Measurements from ENCODE around the gene PAX2. TPM values are rescaled to one million over a fixed set of nuclear protein-coding genes. Genes with fewer than 3 reads are reported as not detected.

The PAX2 gene
- total and polyA plus RNA-seq, 4 donors, result not detected

GRCh38 chr10:100760726-100761125 lies 15.3 kb downstream of the PAX2 start:
- WGBS, result 41% methylated on average over 5 of the region's 5 CpGs
- Histone ChIP-seq H3K9me3 (ENCODE audit: control insufficient read depth in 4 of 4, low read length in 3 of 4) (no peaks in the 10 kb centered on the region), H3K4me1 (ENCODE audit: control insufficient read depth in 4 of 4, insufficient read depth in 4 of 4, low read length in 3 of 4) (peaks cover 0 to 7% (median 3%) of the 10 kb centered on the region in 4 donors), H3K27ac (ENCODE audit: low read depth in 1 of 2, low read length in 2 of 2) (no peak overlapping the region), H3K9ac (ENCODE audit: low read depth in 1 of 2, low read length in 2 of 2) (no peak overlapping the region), H3K4me3 (ENCODE audit: low read depth in 1 of 3, low read length in 3 of 3) (no peak overlapping the region), H3K36me3 (ENCODE audit: control insufficient read depth in 4 of 4, insufficient read depth in 3 of 4, low read depth in 1 of 4, low read length in 3 of 4) (no peaks in the 10 kb centered on the region), H3K27me3 (ENCODE audit: control insufficient read depth in 4 of 4, insufficient read depth in 4 of 4, low read length in 3 of 4) (peaks cover 0 to 18% (median 2%) of the 10 kb centered on the region in 4 donors)
- DNase-seq (ENCODE audit: low spot score), result no peak
- TF ChIP-seq FOXA1 (IDR thresholded peaks at IDR 0.05), result no peak
- TF ChIP-seq JUND (IDR thresholded peaks at IDR 0.05), result no peak
- TF ChIP-seq EGR1 (IDR thresholded peaks at IDR 0.05; ENCODE audit: low read depth in 2 of 2), result no peak
- no peak for TF ChIP-seq ATF3 (IDR thresholded peaks at IDR 0.05)
- no peak for TF ChIP-seq NR2F2 (IDR thresholded peaks at IDR 0.05)
- TF ChIP-seq HNF4G (IDR thresholded peaks at IDR 0.05), result no peak
- TF ChIP-seq CTCF (IDR thresholded peaks at IDR 0.05; ENCODE audit: low read depth, low read length, missing input control), result no peak
- no peak for TF ChIP-seq SP1 (IDR thresholded peaks at IDR 0.05)
- TF ChIP-seq YY1 (IDR thresholded peaks at IDR 0.05), result no peak
- TF ChIP-seq REST (IDR thresholded peaks at IDR 0.05), result no peak
- TF ChIP-seq TAF1 (conservative IDR thresholded peaks at IDR 0.05), result no peak
- no peak for TF ChIP-seq ZBTB33 (IDR thresholded peaks at IDR 0.05)
- TF ChIP-seq HNF4A (conservative IDR thresholded peaks at IDR 0.05), result no peak

GRCh38 chr10:100761191-100761590 lies 15.8 kb downstream of the PAX2 start:
- Histone ChIP-seq H3K36me3 (ENCODE audit: control insufficient read depth in 4 of 4, insufficient read depth in 3 of 4, low read depth in 1 of 4, low read length in 3 of 4) (no peaks in the 10 kb centered on the region), H3K9me3 (ENCODE audit: control insufficient read depth in 4 of 4, low read length in 3 of 4) (no peaks in the 10 kb centered on the region), H3K9ac (ENCODE audit: low read depth in 1 of 2, low read length in 2 of 2) (no peak overlapping the region), H3K4me1 (ENCODE audit: control insufficient read depth in 4 of 4, insufficient read depth in 4 of 4, low read length in 3 of 4) (peaks cover 0 to 7% (median 3%) of the 10 kb centered on the region in 4 donors), H3K27me3 (ENCODE audit: control insufficient read depth in 4 of 4, insufficient read depth in 4 of 4, low read length in 3 of 4) (peaks cover 0 to 18% (median 2%) of the 10 kb centered on the region in 4 donors), H3K27ac (ENCODE audit: low read depth in 1 of 2, low read length in 2 of 2) (no peak overlapping the region), H3K4me3 (ENCODE audit: low read depth in 1 of 3, low read length in 3 of 3) (no peak overlapping the region)
- 76% methylated on average over 7 of the region's 7 CpGs for whole genome bisulfite sequencing
- TF ChIP-seq YY1 (IDR thresholded peaks at IDR 0.05) (no peak), HNF4G (IDR thresholded peaks at IDR 0.05) (no peak)
- no peak for DNase-seq (ENCODE audit: low spot score)

Measured in liver (tissue), 9 donors.